Measurements from ENCODE around the gene IP6K2. TPM values are rescaled to one million over a fixed set of nuclear protein-coding genes. Genes with fewer than 3 reads are reported as not detected.

Gene IP6K2
- total and polyA plus RNA-seq, 7 donors = 39.0 to 142 (median 77.9) TPM

GRCh38 chr3:48651771-48652170 is 65.2 kb downstream of the IP6K2 start:
- Histone ChIP-seq H3K9me3 (no peaks in the 10 kb centered on the region), H3K27me3 (peaks cover 0 to 2% (median 0%) of the 10 kb centered on the region in 3 donors), H3K36me3 (no peaks in the 10 kb centered on the region), H3K4me1 (peaks cover 0 to 15% (median 13%) of the 10 kb centered on the region in 4 donors), H3K4me3 (no peak overlapping the region), H3K27ac (no peak overlapping the region)
- intact Hi-C loops (cut with DNase I) = loop anchor here (2.0 kb wide), 1 partner anchor 13 kb away; no protein-coding TSS in a partner anchor
- no peak for DNase-seq
- TF ChIP-seq CTCF (IDR thresholded peaks at IDR 0.05) = no peak
- no peak for TF ChIP-seq POLR2AphosphoS5 (IDR thresholded peaks at IDR 0.05)
- TF ChIP-seq POLR2A (IDR thresholded peaks at IDR 0.05) = no peak
- TF ChIP-seq EP300 (IDR thresholded peaks at IDR 0.05) = no peak
- WGBS, 2 donors = 23 to 76% methylated on average over 11 of the region's 11 CpGs

DNA sequence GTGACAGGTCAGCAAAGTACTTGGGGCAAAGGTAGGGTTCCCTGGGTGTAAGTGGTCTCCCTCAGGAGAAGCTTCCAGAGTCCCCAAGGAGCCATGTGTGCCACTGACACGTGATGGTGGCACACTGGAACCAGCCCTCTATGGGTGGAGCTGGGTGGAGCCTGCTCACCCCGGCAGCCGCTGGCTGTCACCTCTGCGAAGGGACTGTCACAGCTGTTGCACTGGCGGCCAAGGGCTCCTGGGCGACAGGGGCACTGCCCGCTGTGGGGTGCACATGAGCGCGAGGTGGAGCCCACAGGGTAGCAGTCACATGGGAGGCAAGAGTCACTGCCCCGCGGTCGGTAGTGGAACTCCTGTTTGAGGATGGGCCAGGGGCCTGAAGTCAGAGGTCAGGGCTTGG is 66.3 kb downstream of the IP6K2 start:
- Histone ChIP-seq H3K27me3 (no peaks in the 10 kb centered on the region), H3K4me1 (peaks cover 0 to 4% (median 3%) of the 10 kb centered on the region in 4 donors), H3K27ac (no peak overlapping the region), H3K9me3 (no peaks in the 10 kb centered on the region), H3K4me3 (no peak overlapping the region), H3K36me3 (no peaks in the 10 kb centered on the region)
- DNase-seq = no peak
- intact Hi-C loops (cut with DNase I) = no loop called here
- TF ChIP-seq POLR2A (IDR thresholded peaks at IDR 0.05) (no peak), POLR2AphosphoS5 (IDR thresholded peaks at IDR 0.05) (no peak), EP300 (IDR thresholded peaks at IDR 0.05) (no peak), CTCF (IDR thresholded peaks at IDR 0.05) (no peak)
- 59 to 84% methylated on average over 12 of the region's 12 CpGs for WGBS, 2 donors

GRCh38 chr3:48648188-48648850 is 68.7 kb downstream of the IP6K2 start:
- intact Hi-C loops (cut with DNase I) = no loop called here
- no peak overlapping the region for H3K27ac ChIP-seq
- 84 to 92% methylated on average over 15 of the region's 15 CpGs for WGBS, 2 donors

GRCh38 chr3:48647714-48648113 is 69.3 kb downstream of the IP6K2 start:
- H3K27me3 ChIP-seq = no peaks in the 10 kb centered on the region
- DNase-seq = no peak
- no peaks in the 10 kb centered on the region for H3K36me3 ChIP-seq
- 82 to 91% methylated on average over 9 of the region's 9 CpGs for WGBS, 2 donors
- H3K27ac ChIP-seq = no peak overlapping the region
- intact Hi-C loops (cut with DNase I) = no loop called here
- TF ChIP-seq CTCF (IDR thresholded peaks at IDR 0.05) (no peak), POLR2A (IDR thresholded peaks at IDR 0.05) (no peak), POLR2AphosphoS5 (IDR thresholded peaks at IDR 0.05) (no peak), EP300 (IDR thresholded peaks at IDR 0.05) (no peak)
- no peak overlapping the region for H3K4me3 ChIP-seq
- no peaks in the 10 kb centered on the region for H3K4me1 ChIP-seq
- H3K9me3 ChIP-seq = no peaks in the 10 kb centered on the region

More at GRCh38 chr3:48648188-48648850, 68.7 kb downstream of the IP6K2 start:
- Histone ChIP-seq H3K4me1 (no peaks in the 10 kb centered on the region), H3K36me3 (no peaks in the 10 kb centered on the region), H3K4me3 (no peak overlapping the region), H3K27me3 (no peaks in the 10 kb centered on the region), H3K9me3 (no peaks in the 10 kb centered on the region)
- no peak for DNase-seq
- TF ChIP-seq CTCF (IDR thresholded peaks at IDR 0.05) (no peak), POLR2A (IDR thresholded peaks at IDR 0.05) (no peak), POLR2AphosphoS5 (IDR thresholded peaks at IDR 0.05) (no peak), EP300 (IDR thresholded peaks at IDR 0.05) (no peak)

Measured in sigmoid colon (tissue), 7 donors.